C4-2B (cell line): Measurements from ENCODE around the gene FHL2.

ENCODE experiments used
- CTCF ChIP-seq: fragments of 450-650 bp; conservative IDR thresholded peaks from 2 replicates; pipeline ENCODE4 v1.5.1; 2017; ENCODE audit warnings: mild to moderate bottlenecking
- ZFX ChIP-seq: fragments of 450-650 bp; IDR thresholded peaks from 2 replicates; pipeline ENCODE4 v1.6.1; 2017

- TF ChIP-seq CTCF, result no peak
- TF ChIP-seq ZFX, result no peak
Measured at GRCh38 chr2:105406221-105406620, 7.4 kb upstream of the FHL2 start.
